H1 (cell line): ENCODE results near the gene PIK3C2G. TPM values are rescaled to one million over a fixed set of nuclear protein-coding genes. Genes with fewer than 3 reads are reported as not detected.

Experiments
- KDM1A ChIP-seq: fragments of 200-600, 300-600 bp; sonication (generic); IDR thresholded peaks from 2 replicates; pipeline ENCODE4 v1.7.1; 2016; ENCODE audit warnings: mild to moderate bottlenecking, low read length, borderline replicate concordance
- RNF2 ChIP-seq: fragments of 200-900, 300-1000 bp; sonication (generic); IDR thresholded peaks from 2 replicates; pipeline ENCODE4 v1.7.1; 2016; ENCODE audit warnings: borderline replicate concordance, low read depth, mild to moderate bottlenecking, antibody characterized with exemption, low read length; ENCODE audit not compliant: poor library complexity, severe bottlenecking; ENCODE audit errors: missing control alignments
- SIN3A ChIP-seq, 2 experiments: IDR thresholded peaks in 1 of 2; conservative IDR thresholded peaks in 1 of 2; 2 replicates each; pipeline ENCODE4 v1.6.1; 2011 to 2012; ENCODE audit warnings: low read length in 2 of 2, improper control_type of control experiment in 1 of 2, low read depth in 1 of 2, mild to moderate bottlenecking in 1 of 2
- USF2 ChIP-seq: IDR thresholded peaks from 2 replicates; pipeline ENCODE4 v1.6.1; 2011; ENCODE audit warnings: low read length, improper control_type of control experiment
- polyA plus RNA-seq, 7 experiments: library from polyadenylated mRNA; depleted of rRNA in 3 of 7; stranded (reverse) in 5 of 7; unstranded in 2 of 7; fragments of >200 nt in 5 of 7; fragments of 200-250 nt in 2 of 7; gene quantifications; 1 replicate in 5 of 7; 2 replicates in 1 of 7; 4 replicates in 1 of 7; pipeline versions ENCODE4 v1.2.1 to v1.2.3, GENCODE V29; 2011 to 2013; ENCODE audit warnings: missing spikeins in 2 of 7, mixed read lengths in 2 of 7
- total RNA-seq: library from RNA; stranded (reverse); fragmentation: NEBNext Ultra II Directional; extraction: Animal tissue kit (Norgen Biotek cat#: 25700); gene quantifications from 2 replicates; pipeline ENCODE4 v1.2.1, GENCODE V29; 2021

The PIK3C2G gene
- total and polyA plus RNA-seq, 2 of the 8 experiments (the other 6 are each of a cell fraction or from before 2014, with no cell fraction given) = not detected

GRCh38 chr12:18578191-18578590 lies 316.9 kb downstream of the PIK3C2G start (continued):
- TF ChIP-seq USF2 = no peak
- no peak for TF ChIP-seq RNF2
- TF ChIP-seq SIN3A (conservative IDR thresholded peaks at IDR 0.05 in 1 of 2, IDR thresholded peaks at IDR 0.05 in 1 of 2; ENCODE audit: low read depth in 1 of 2, low read length in 2 of 2) = no peak
- TF ChIP-seq KDM1A = no peak
